ENCODE measurements around the gene CREB3L1. TPM values are rescaled to one million over a fixed set of nuclear protein-coding genes. Genes with fewer than 3 reads are reported as not detected.

CREB3L1 gene
- total and polyA plus RNA-seq, 5 donors from 2014 or later, result not detected

DNA sequence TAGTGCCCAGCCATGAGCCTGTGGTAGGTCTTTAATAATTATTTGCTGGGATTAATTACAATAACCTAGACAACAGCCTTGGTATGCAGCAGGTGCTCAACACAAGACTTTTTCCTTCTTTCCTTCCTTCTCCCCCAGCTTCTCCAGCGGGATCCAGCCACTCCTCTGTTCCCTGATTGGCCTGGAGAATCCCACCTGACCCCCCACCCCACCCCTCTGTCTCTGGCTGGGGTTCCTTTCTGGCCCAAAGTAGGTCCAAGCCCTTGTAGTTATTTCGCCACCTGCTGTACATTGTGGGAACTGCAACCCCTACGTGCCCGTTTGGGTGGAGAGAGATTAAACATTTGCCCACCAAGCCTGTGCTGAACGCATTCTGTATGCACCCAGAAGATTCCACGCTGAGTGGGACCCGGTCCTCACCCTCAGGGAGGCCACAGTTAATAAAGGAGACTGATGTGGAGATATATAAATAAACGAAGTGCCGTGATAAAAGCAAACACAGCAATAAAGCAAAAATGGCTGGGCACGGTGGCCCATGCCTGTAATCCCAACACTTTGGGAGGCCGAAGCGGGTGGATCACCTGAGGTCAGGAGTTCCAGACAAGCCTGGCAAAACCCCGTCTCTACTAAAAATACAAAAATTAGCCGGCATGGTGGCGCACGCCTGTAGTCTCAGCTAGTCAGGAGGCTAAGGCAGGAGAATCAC lies 37.7 kb downstream of the CREB3L1 start:
- ATAC-seq (ENCODE audit: low read depth in 2 of 2), result peak; percentile 63 to 74
- Histone ChIP-seq H3K4me1 (ENCODE audit: control insufficient read depth, insufficient read depth, low read length, poor library complexity, severe bottlenecking) (peaks cover 9% of the 10 kb centered on the region), H3K36me3 (ENCODE audit: control insufficient read depth, insufficient read depth, low read length) (no peaks in the 10 kb centered on the region), H3K27me3 (ENCODE audit: control insufficient read depth, insufficient read depth, low read length) (no peaks in the 10 kb centered on the region), H3K27ac (ENCODE audit: insufficient read depth, low read length, poor library complexity, severe bottlenecking) (no peak overlapping the region), H3K4me3 (ENCODE audit: low read depth, low read length) (no peak overlapping the region), H3K9me3 (ENCODE audit: control insufficient read depth in 2 of 2, low read length in 2 of 2) (no peaks in the 10 kb centered on the region)
- peak overlapping the region in 2 of 3 donors; percentile 23 to 26 for H3K27ac Mint-ChIP-seq
- H3K4me3 Mint-ChIP-seq, result no peak overlapping the region
- no peaks in the 10 kb centered on the region for H3K36me3 Mint-ChIP-seq
- peak; percentile 56 to 70 (median 64) for DNase-seq
- no peaks in the 10 kb centered on the region for H3K9me3 Mint-ChIP-seq
- peaks cover 0 to 18% (median 14%) of the 10 kb centered on the region in 4 donors for H3K4me1 Mint-ChIP-seq
- H3K27me3 Mint-ChIP-seq, result peaks cover 11% of the 10 kb centered on the region

DNA sequence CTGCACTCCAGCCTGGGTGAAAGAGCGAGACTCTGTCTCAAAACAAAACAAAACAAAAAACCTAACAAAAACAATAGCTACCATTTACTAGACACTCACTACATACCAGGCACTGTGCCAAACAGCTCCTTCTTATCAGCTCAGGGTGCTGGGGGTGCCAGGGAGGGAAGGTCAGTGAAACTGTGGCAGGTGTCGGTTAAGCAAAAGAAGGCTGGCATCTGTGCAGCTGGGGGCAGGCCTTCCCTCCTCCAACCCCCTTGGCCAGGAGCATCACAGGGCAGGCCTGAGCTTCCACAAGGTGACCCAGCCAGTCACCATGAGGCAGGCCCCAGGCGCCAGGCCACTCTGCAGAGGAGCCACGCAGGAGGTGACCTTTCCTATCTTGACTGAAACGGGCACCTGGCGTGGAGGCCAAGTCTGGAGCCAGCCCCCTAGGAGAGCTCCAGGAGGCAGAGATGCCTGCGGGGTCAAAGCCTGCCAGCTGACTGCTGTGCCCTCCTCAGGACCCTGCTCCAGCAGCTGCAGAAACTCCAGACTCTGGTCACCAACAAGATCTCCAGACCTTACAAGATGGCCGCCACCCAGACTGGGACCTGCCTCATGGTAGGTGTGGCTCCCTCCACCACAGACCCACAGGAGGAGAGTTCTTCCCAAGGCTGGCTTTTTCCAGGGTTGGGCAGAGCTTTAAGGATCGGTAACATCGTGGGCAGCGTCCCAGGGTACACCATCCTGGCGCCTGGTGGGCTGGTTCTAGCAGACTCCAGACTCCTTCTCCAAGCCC lies 38.5 kb downstream of the CREB3L1 start:
- peaks cover 11% of the 10 kb centered on the region for H3K27me3 Mint-ChIP-seq
- no peaks in the 10 kb centered on the region for H3K36me3 Mint-ChIP-seq
- H3K4me3 Mint-ChIP-seq, result no peak overlapping the region
- Histone ChIP-seq H3K4me1 (ENCODE audit: control insufficient read depth, insufficient read depth, low read length, poor library complexity, severe bottlenecking) (peaks cover 9% of the 10 kb centered on the region), H3K27ac (ENCODE audit: insufficient read depth, low read length, poor library complexity, severe bottlenecking) (no peak overlapping the region), H3K27me3 (ENCODE audit: control insufficient read depth, insufficient read depth, low read length) (no peaks in the 10 kb centered on the region), H3K9me3 (ENCODE audit: control insufficient read depth in 2 of 2, low read length in 2 of 2) (no peaks in the 10 kb centered on the region), H3K36me3 (ENCODE audit: control insufficient read depth, insufficient read depth, low read length) (no peaks in the 10 kb centered on the region), H3K4me3 (ENCODE audit: low read depth, low read length) (no peak overlapping the region)
- no peaks in the 10 kb centered on the region for H3K9me3 Mint-ChIP-seq
- peaks cover 0 to 18% (median 14%) of the 10 kb centered on the region in 4 donors for H3K4me1 Mint-ChIP-seq
- no peak for ATAC-seq (ENCODE audit: low read depth in 2 of 2)
- no peak for DNase-seq
- peak overlapping the region in 1 of 3 donors; percentile 26 for H3K27ac Mint-ChIP-seq

- H3K27ac Mint-ChIP-seq, result peak overlapping the region; percentile 41 to 89 (median 64)
- DNase-seq (no peak), ATAC-seq (ENCODE audit: low read depth in 2 of 2) (no peak)
- Histone ChIP-seq H3K4me3 (ENCODE audit: low read depth, low read length) (no peak overlapping the region), H3K4me1 (ENCODE audit: control insufficient read depth, insufficient read depth, low read length, poor library complexity, severe bottlenecking) (peaks cover 9% of the 10 kb centered on the region), H3K27ac (ENCODE audit: insufficient read depth, low read length, poor library complexity, severe bottlenecking) (no peak overlapping the region), H3K9me3 (ENCODE audit: control insufficient read depth in 2 of 2, low read length in 2 of 2) (no peaks in the 10 kb centered on the region), H3K36me3 (ENCODE audit: control insufficient read depth, insufficient read depth, low read length) (no peaks in the 10 kb centered on the region), H3K27me3 (ENCODE audit: control insufficient read depth, insufficient read depth, low read length) (no peaks in the 10 kb centered on the region)
- no peaks in the 10 kb centered on the region for H3K9me3 Mint-ChIP-seq
- H3K4me1 Mint-ChIP-seq, result peaks cover 0 to 18% (median 14%) of the 10 kb centered on the region in 4 donors
- no peaks in the 10 kb centered on the region for H3K36me3 Mint-ChIP-seq
- H3K4me3 Mint-ChIP-seq, result peak overlapping the region in 1 of 4 donors; percentile 79
- peaks cover 7% of the 10 kb centered on the region for H3K27me3 Mint-ChIP-seq
Measured at GRCh38 chr11:46319074-46319453, 41.6 kb downstream of the CREB3L1 start.

DNA sequence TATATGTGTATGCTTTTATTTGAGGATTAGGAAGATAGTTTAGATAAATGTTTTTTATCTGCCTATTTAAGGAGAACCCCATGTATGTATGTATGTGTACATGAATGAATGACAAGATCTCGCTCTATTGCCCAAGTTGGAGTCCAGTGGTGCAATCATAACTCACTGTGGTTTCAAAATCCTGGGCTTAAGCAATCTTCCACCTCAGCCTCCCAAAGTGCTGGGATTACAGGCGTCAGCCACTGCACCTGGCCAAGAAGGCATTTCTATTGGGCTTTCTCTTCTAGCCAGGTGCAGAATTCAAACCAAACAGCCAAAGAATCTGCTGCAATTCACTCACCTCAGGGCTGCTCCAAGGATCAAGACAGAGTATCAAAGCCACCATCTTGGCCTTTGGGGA lies 44.3 kb downstream of the CREB3L1 start:
- H3K36me3 ChIP-seq (ENCODE audit: control insufficient read depth, insufficient read depth, low read length), result no peaks in the 10 kb centered on the region
- H3K9me3 Mint-ChIP-seq, result no peaks in the 10 kb centered on the region

GRCh38 chr11:46322759-46323158 lies 45.3 kb downstream of the CREB3L1 start:
- no peaks in the 10 kb centered on the region for H3K9me3 Mint-ChIP-seq
- H3K27ac ChIP-seq (ENCODE audit: insufficient read depth, low read length, poor library complexity, severe bottlenecking), result no peak overlapping the region
- H3K4me1 Mint-ChIP-seq, result peaks cover 0 to 18% (median 11%) of the 10 kb centered on the region in 4 donors
- no peaks in the 10 kb centered on the region for H3K27me3 Mint-ChIP-seq
- ATAC-seq (ENCODE audit: low read depth in 2 of 2), result no peak
- no peak overlapping the region for H3K4me3 ChIP-seq (ENCODE audit: low read depth, low read length)
- H3K36me3 ChIP-seq (ENCODE audit: control insufficient read depth, insufficient read depth, low read length), result no peaks in the 10 kb centered on the region
- no peak overlapping the region for H3K4me3 Mint-ChIP-seq
- no peaks in the 10 kb centered on the region for H3K27me3 ChIP-seq (ENCODE audit: control insufficient read depth, insufficient read depth, low read length)
- H3K27ac Mint-ChIP-seq, result no peak overlapping the region
- DNase-seq, result no peak
- H3K9me3 ChIP-seq (ENCODE audit: control insufficient read depth in 2 of 2, low read length in 2 of 2), result no peaks in the 10 kb centered on the region
- H3K4me1 ChIP-seq (ENCODE audit: control insufficient read depth, insufficient read depth, low read length, poor library complexity, severe bottlenecking), result peaks cover 9% of the 10 kb centered on the region
- no peaks in the 10 kb centered on the region for H3K36me3 Mint-ChIP-seq

More for the DNA sequence above, 44.3 kb downstream of the CREB3L1 start:
- Mint-ChIP-seq H3K27me3 (no peaks in the 10 kb centered on the region), H3K4me3 (no peak overlapping the region), H3K36me3 (no peaks in the 10 kb centered on the region), H3K27ac (no peak overlapping the region), H3K4me1 (peaks cover 0 to 16% (median 10%) of the 10 kb centered on the region in 4 donors)
- H3K9me3 ChIP-seq (ENCODE audit: control insufficient read depth in 2 of 2, low read length in 2 of 2), result no peaks in the 10 kb centered on the region
- H3K4me1 ChIP-seq (ENCODE audit: control insufficient read depth, insufficient read depth, low read length, poor library complexity, severe bottlenecking), result peaks cover 9% of the 10 kb centered on the region
- H3K27ac ChIP-seq (ENCODE audit: insufficient read depth, low read length, poor library complexity, severe bottlenecking), result no peak overlapping the region
- no peak overlapping the region for H3K4me3 ChIP-seq (ENCODE audit: low read depth, low read length)
- no peak for ATAC-seq (ENCODE audit: low read depth in 2 of 2)
- no peaks in the 10 kb centered on the region for H3K27me3 ChIP-seq (ENCODE audit: control insufficient read depth, insufficient read depth, low read length)
- DNase-seq, result no peak

GRCh38 chr11:46326813-46327416 lies 49.5 kb downstream of the CREB3L1 start:
- Mint-ChIP-seq H3K36me3 (no peaks in the 10 kb centered on the region), H3K27me3 (peaks cover 5% of the 10 kb centered on the region), H3K4me3 (no peak overlapping the region), H3K27ac (peak overlapping the region in 1 of 3 donors; percentile 7), H3K9me3 (no peaks in the 10 kb centered on the region), H3K4me1 (peaks cover 0 to 32% (median 19%) of the 10 kb centered on the region in 4 donors)
- Histone ChIP-seq H3K4me3 (ENCODE audit: low read depth, low read length) (no peak overlapping the region), H3K9me3 (ENCODE audit: control insufficient read depth in 2 of 2, low read length in 2 of 2) (no peaks in the 10 kb centered on the region), H3K36me3 (ENCODE audit: control insufficient read depth, insufficient read depth, low read length) (no peaks in the 10 kb centered on the region), H3K27me3 (ENCODE audit: control insufficient read depth, insufficient read depth, low read length) (no peaks in the 10 kb centered on the region), H3K27ac (ENCODE audit: insufficient read depth, low read length, poor library complexity, severe bottlenecking) (no peak overlapping the region), H3K4me1 (ENCODE audit: control insufficient read depth, insufficient read depth, low read length, poor library complexity, severe bottlenecking) (peaks cover 22% of the 10 kb centered on the region)
- ATAC-seq (ENCODE audit: low read depth in 2 of 2), result no peak
- no peak for DNase-seq

DNA sequence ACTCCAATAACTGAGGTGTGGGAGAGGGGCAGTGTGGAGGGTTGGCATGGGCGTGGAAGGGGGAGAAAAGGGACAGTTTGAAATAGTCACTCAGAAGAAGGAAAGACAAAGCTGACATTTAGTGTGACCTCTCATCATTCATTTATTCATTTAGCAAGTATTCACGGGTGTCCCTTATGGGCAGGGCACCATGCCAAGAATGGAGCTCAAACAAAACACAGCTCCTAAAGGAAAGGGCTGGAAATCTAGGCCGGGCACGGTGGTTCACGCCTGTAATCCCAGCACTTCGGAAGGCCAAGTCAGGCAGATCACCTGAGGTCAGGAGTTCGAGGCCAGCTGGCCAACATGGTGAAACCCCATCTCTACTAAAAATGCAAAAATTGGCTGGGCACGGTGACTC lies 50.4 kb downstream of the CREB3L1 start:
- H3K27me3 ChIP-seq (ENCODE audit: control insufficient read depth, insufficient read depth, low read length), result no peaks in the 10 kb centered on the region
- H3K4me3 Mint-ChIP-seq, result no peak overlapping the region
- H3K9me3 ChIP-seq (ENCODE audit: control insufficient read depth in 2 of 2, low read length in 2 of 2), result no peaks in the 10 kb centered on the region
- no peaks in the 10 kb centered on the region for H3K9me3 Mint-ChIP-seq
- peaks cover 0 to 38% (median 20%) of the 10 kb centered on the region in 4 donors for H3K4me1 Mint-ChIP-seq
- ATAC-seq (ENCODE audit: low read depth in 2 of 2) (no peak), DNase-seq (no peak)
- H3K27me3 Mint-ChIP-seq, result peaks cover 11% of the 10 kb centered on the region
- H3K4me1 ChIP-seq (ENCODE audit: control insufficient read depth, insufficient read depth, low read length, poor library complexity, severe bottlenecking), result peaks cover 31% of the 10 kb centered on the region
- no peak overlapping the region for H3K4me3 ChIP-seq (ENCODE audit: low read depth, low read length)
- no peaks in the 10 kb centered on the region for H3K36me3 Mint-ChIP-seq
- H3K27ac Mint-ChIP-seq, result no peak overlapping the region
- no peaks in the 10 kb centered on the region for H3K36me3 ChIP-seq (ENCODE audit: control insufficient read depth, insufficient read depth, low read length)
- no peak overlapping the region for H3K27ac ChIP-seq (ENCODE audit: insufficient read depth, low read length, poor library complexity, severe bottlenecking)
